Measurements from ENCODE around the gene BRPF1.

BRPF1 gene, protein sequence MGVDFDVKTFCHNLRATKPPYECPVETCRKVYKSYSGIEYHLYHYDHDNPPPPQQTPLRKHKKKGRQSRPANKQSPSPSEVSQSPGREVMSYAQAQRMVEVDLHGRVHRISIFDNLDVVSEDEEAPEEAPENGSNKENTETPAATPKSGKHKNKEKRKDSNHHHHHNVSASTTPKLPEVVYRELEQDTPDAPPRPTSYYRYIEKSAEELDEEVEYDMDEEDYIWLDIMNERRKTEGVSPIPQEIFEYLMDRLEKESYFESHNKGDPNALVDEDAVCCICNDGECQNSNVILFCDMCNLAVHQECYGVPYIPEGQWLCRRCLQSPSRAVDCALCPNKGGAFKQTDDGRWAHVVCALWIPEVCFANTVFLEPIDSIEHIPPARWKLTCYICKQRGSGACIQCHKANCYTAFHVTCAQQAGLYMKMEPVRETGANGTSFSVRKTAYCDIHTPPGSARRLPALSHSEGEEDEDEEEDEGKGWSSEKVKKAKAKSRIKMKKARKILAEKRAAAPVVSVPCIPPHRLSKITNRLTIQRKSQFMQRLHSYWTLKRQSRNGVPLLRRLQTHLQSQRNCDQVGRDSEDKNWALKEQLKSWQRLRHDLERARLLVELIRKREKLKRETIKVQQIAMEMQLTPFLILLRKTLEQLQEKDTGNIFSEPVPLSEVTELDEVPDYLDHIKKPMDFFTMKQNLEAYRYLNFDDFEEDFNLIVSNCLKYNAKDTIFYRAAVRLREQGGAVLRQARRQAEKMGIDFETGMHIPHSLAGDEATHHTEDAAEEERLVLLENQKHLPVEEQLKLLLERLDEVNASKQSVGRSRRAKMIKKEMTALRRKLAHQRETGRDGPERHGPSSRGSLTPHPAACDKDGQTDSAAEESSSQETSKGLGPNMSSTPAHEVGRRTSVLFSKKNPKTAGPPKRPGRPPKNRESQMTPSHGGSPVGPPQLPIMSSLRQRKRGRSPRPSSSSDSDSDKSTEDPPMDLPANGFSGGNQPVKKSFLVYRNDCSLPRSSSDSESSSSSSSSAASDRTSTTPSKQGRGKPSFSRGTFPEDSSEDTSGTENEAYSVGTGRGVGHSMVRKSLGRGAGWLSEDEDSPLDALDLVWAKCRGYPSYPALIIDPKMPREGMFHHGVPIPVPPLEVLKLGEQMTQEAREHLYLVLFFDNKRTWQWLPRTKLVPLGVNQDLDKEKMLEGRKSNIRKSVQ (N-terminal part only)
- total RNA-seq, result 50.6 to 69.9 (median 60.0) reads per million in 4 donors

GRCh38 chr3:9731206-9732079, at the start of gene BRPF1:
Gene BRPF1 (plus strand): TSS chr3:9731735. CDS start chr3:9734141, 2,406 bp downstream.
- DNase-seq, result peak; percentile 99 to 100 (median 100)

DNA sequence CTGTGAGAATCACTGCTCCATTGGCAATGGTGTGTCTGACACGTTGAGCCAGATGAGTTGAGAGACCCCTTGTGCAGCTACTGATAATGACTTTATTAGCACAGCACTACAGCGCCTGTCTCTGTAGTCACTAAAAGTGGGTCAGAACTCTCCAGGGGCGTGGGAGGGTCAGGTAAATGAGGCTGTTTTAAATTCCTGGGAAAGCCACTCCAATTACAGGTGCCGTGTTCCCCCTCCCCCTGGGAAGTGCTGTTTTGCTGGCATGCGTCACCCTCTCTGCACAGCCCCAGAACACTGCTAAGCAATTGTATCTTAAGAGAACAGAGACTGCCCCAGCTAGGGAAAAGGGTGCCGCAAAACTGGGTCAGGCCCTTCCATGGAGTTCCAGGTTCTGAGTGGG, 49.4 kb upstream of the BRPF1 start:
- no peak for DNase-seq

DNA sequence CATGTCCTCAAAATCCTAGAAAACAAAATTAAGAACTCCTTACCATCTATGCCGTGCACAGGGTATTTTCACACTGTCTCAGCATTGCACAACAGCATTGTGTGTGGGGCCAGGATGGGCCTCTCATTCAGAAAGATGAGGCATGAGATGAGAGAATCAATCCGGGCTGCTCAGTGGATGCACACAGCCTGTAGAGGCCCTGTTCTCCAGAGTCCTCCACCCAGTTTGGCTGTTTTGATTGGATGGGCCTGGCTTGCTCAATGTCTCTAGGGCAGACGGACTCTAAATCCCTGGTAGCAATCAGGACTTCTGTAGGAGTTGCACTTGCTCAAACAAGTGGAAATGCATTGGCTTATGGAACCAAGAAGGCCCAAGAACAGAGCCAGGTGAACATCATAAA, 48.1 kb upstream of the BRPF1 start:
- no peak for DNase-seq

DNA sequence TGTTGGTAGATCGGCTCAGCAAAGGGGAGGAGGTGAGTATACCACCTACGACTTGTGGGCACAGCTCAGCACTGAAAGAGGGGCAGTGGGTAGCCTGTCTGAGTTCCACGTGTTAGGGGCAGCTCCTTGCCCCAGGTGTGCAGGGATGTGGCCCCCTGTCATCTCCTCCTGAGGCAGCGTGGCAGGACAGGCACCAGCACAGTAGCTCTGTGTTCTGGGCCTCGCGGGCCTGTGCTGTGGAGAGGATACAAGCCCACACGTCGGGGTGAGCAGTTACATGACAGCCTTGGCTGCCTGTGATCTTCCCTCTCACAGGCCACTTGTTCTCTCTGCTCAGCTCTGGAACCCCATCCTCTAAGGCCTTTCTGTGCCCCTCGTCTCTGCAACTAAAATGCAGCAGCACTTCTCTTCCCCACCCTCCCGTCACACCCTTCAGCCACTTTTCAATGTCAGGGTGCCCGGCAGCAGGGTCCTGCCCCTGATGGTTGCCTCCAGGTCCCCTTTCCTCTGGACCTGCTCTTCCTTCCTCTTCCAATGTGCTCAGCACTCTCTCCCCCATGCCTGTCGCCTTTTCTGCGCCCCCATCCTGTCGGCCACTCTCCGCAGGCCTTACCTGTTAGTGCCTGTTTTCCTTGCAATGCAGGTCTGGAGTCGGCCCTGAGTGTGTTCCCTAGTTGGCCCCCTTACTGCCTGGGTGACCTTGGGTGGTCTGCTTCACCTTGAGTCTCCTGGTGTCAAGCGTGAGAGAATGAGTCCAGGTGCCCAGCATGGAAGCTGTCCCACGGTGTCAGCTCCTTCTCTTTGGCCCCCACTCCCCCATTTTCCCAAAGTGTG, 46.1 kb upstream of the BRPF1 start:
- no peak for DNase-seq

- DNase-seq, result no peak
These were observed 45.4 kb upstream of the BRPF1 start for GRCh38 chr3:9686050-9686550.

DNA sequence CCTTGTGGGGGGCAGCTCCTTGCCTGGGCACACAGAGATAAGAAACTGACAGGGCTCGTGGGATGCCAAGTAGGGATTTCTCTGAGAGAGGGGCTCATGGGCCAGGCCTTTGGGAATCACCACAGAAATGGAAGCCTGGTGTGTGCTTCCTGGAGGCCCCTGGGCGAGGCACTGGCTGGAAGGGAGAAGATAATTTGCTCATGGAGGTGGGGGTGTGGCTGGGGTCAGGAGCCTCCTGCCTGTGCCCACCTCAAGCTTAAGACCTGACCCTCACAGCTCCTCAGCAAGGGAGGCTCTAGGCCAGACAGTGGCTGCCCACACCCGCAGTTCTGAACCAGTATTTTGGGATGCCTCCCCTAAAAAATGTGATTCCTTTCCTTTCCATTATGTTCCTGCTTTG, 44.8 kb upstream of the BRPF1 start:
- no peak for DNase-seq

DNA sequence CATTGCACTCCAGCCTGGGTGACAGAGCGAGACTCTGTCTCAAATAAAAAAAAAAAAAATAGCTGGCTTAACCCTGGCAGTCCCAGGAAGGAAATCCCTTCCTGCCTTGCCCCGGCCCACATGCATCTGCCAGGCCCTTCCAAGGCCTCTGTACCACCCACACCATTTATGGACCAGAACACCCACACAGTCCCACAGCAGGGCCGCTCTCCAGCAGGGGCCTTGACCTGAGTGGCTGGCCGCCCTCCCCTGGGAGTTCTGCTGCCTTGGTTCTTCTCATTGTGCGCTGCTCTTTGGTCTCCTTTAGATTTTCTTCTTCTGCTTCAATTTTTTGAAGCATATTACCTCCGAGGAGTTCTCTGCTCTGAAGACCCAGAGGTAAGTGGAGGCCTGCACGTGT, 44.0 kb upstream of the BRPF1 start:
- no peak for DNase-seq

DNA sequence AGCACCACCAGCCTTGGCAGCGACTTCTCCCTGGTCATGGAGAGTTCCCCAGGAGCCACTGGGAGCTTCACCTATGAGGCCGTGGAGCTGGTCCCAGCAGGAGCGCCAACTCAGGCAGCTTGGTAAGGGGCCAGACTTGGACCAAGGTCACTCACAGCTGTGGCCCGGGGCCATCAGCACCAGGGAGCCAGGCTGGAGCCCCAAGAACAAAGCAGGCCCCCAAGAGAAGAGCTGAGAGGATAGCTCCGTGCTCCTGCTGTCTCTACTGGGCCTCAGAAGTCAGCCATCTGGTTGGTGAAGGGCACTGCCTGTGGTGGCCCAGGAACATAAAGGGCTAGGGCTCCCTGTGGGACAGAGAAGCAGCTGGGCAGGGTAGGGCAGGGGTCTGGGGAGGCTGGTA, 42.6 kb upstream of the BRPF1 start:
- DNase-seq, result no peak

- no peak for DNase-seq
These were observed 41.8 kb upstream of the BRPF1 start for GRCh38 chr3:9689757-9690156.

- DNase-seq, result no peak
These were observed 40.8 kb upstream of the BRPF1 start for GRCh38 chr3:9690451-9691450.

DNA sequence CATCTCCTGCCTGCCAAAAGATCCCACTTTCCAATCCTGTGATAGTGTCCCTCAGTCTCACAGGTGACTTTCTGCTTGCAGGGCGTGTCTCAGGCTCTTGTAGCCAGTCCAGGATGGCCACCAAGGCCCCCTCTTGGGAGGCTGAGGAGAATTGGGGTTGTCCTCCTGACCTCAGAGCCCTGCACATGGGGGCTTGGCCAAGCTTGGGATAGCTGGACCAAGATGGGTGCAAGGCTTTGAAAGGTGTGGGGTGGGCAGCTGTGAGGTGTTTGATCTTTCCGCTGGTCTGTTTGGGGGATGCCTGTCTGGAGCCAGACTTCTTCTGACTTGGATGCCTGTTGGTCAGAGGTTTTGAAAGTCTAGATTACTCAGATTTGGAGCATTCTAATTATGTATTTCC, 39.9 kb upstream of the BRPF1 start:
- no peak for DNase-seq

DNA sequence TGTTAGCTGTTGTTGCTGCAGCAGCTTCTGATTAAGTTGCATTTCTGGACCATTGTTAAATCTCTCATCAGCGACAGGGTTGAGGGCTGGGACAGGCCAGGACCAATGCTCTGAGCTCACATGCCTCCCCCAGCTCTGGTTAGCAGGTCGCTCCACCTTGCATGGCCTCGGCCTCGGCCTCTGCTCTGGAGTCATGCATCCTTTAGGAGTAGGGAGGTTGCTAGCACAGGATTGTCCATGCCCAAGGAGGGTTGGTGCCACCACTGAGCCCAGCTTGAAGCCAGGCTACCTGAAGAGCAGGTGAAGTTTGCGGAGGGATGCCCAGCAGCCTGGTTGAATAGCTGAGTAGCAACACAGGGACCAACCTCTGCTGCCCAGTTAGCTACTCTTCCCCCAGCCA, 39.1 kb upstream of the BRPF1 start:
- no peak for DNase-seq

- no peak for DNase-seq
These were observed 36.2 kb upstream of the BRPF1 start for GRCh38 chr3:9695345-9695744.

DNA sequence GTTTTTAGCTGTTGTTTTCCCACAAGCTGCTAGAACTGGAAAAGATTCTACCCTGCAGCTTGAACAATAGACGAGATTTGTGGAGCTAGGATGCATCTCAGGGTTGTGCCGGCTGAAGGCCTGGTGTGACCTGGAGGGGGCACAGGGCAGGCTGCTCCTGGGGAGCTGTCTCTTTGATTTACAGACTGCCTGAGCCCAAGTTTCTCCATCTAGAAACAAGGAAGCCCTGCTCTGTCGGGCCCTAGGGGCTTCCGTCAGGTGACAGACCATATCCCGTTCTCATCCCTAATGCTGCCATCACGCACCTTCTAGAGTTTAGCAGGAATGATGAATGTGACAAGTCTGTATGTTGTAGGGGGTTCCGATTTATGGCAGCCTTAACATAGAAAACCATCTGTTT, 35.8 kb upstream of the BRPF1 start:
- DNase-seq, result no peak

DNA sequence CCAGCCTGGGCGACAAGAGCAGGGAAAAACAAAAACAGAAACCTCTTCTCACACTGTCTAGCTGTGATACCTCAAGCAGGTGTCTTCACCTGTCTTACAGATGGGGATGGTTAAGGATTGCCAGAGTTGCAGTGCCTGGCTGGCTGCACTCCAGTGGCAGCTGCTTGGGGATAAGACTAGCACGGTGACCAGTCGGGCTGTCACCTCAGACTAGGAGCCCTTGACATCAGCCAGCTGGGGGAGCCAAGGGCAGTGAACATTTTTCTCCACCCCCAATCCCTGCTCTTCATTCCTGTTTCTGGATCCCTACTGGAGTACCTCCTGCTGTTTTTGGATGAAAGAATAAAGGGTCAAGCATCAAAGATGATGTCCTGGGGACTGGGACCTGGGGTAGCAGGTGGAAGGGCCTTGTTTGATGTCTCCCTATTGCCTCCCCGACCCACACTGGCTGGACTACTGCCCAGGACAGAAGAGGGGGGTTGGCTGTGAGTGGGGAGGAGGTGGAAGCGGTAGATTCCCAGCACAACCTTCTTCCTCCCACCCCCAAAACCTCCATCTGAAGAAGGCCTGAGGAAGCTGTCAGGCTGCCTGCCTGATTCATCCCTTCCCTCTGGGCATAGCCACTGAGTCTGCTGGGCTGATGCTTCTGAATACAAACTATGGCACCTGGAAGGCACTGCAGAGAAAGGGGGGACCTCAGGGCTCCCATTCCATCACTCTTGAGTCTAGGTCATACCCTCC, 34.9 kb upstream of the BRPF1 start:
- no peak for DNase-seq

DNA sequence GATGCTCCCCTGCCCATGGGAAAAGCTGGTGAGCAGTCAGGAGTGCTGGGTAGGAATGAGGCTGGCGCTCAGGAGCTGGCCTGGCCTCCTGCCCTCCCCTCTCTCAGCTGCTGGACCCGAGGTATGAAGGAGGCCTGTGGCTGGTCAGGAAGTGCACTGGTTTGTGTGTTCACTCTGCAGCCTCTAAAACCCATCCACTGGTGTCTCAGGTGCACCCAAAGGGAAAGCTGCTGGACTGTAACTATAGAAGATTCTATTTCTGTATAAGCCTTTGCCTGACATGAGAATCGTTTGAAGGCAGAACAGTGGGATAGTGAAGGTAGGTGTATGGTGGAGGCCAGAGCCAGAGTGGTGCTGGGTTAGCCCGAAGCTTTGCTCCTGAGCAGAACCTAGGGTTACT, 33.6 kb upstream of the BRPF1 start:
- no peak for DNase-seq

DNA sequence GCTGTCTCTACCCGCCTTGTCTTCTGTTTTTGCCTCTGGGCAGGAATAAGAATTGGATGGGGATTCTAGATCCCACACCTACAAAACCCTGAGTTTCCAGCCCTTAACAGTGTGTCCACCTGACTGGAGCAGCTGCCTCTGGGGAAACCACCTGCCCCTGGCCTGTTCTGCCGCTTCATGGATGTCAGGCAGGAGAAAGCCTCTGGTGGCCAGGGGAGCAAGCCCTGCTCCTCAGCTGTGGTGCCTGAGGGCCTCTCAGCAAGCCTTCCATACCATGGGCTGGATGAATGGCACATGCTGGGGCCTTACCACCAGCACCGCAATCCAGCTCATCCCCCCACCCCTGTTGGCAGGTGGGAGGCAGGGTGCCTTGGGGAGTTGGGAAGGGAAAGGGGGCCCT, 33.2 kb upstream of the BRPF1 start:
- DNase-seq, result no peak

GRCh38 chr3:9700536-9700935, 31.0 kb upstream of the BRPF1 start:
- DNase-seq, result no peak

DNA sequence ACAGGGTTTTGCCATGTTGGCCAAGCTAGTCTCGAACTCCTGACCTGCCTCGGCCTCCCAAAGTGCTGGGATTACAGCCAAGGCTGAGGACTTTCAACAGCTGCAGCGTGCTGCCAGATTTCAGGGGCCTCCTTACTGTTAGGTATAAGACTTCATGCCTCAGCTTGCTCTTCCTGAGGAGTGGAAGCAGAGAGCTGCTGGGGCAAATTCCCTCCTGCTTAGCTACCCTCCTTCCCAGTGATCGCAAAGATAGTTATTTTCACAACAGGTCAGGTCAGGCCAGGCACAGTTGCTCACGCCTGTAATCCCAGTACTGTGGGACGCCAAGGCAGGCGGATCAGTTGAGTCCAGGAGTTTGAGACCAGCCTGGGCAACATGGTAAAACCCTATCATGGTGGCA, 30.5 kb upstream of the BRPF1 start:
- DNase-seq, result no peak
